H9 (cell line): ENCODE data around the gene CELF4. TPM values are rescaled to one million over a fixed set of nuclear protein-coding genes. Genes with fewer than 3 reads are reported as not detected.
A peak's percentile ranks its signal among the peaks of the same experiment; 100 is the strongest.

ENCODE experiments used
- DNase-seq: peaks from one replicate; pipeline ENCODE4 v3.0.0-alpha.2; 2017
- H2AFZ ChIP-seq: one replicate; pipeline ENCODE4 v1.6.1; 2013; ENCODE audit warnings: mild to moderate bottlenecking, low read length, control low read depth, moderate library complexity
- H2AK5ac ChIP-seq: 2 replicates; pipeline ENCODE4 v1.6.1; 2013; ENCODE audit warnings: low read length, control low read depth, mixed read lengths; ENCODE audit not compliant: insufficient read length
- H2BK120ac ChIP-seq: one replicate; pipeline ENCODE4 v1.6.1; 2013; ENCODE audit warnings: low read depth, mild to moderate bottlenecking, low read length, control low read depth, inconsistent platforms; ENCODE audit not compliant: poor library complexity, severe bottlenecking
- H2BK12ac ChIP-seq: 2 replicates; pipeline ENCODE4 v1.6.1; 2013; ENCODE audit warnings: low read length, control low read depth, mixed read lengths, low read depth; ENCODE audit not compliant: insufficient read length
- H2BK15ac ChIP-seq: 2 replicates; pipeline ENCODE4 v1.6.1; 2013; ENCODE audit warnings: low read depth, low read length, control low read depth
- H2BK20ac ChIP-seq: one replicate; pipeline ENCODE4 v1.6.1; 2013; ENCODE audit warnings: low read depth, mild to moderate bottlenecking, low read length, control low read depth, inconsistent platforms; ENCODE audit not compliant: poor library complexity, severe bottlenecking
- H2BK5ac ChIP-seq: 2 replicates; pipeline ENCODE4 v1.6.1; 2013; ENCODE audit warnings: low read length, control low read depth, mixed read lengths; ENCODE audit not compliant: insufficient read length
- H3K14ac ChIP-seq: 2 replicates; pipeline ENCODE4 v1.6.1; 2013; ENCODE audit warnings: low read length, control low read depth; ENCODE audit not compliant: insufficient read depth
- H3K18ac ChIP-seq: 2 replicates; pipeline ENCODE4 v1.6.1; 2013; ENCODE audit warnings: low read depth, mild to moderate bottlenecking, mixed read lengths, low read length, control low read depth; ENCODE audit not compliant: insufficient read length
- H3K23ac ChIP-seq: 2 replicates; pipeline ENCODE4 v1.6.1; 2013; ENCODE audit warnings: low read length, control low read depth, mixed read lengths, low read depth; ENCODE audit not compliant: insufficient read length
- H3K23me2 ChIP-seq: 2 replicates; pipeline ENCODE4 v1.6.1; 2013; ENCODE audit warnings: low read depth, mild to moderate bottlenecking, mixed read lengths, low read length, control low read depth; ENCODE audit not compliant: insufficient read length, poor library complexity, severe bottlenecking
- H3K27ac ChIP-seq: 2 replicates; pipeline ENCODE4 v1.5.1; 2013; ENCODE audit warnings: low read length, control low read depth, mixed read lengths, low read depth; ENCODE audit not compliant: insufficient read length
- H3K27me3 ChIP-seq: 2 replicates; pipeline ENCODE4 v1.6.1; 2013; ENCODE audit warnings: low read length, control low read depth, inconsistent platforms; ENCODE audit not compliant: insufficient read depth
- H3K4ac ChIP-seq: 2 replicates; pipeline ENCODE4 v1.6.1; 2013; ENCODE audit warnings: low read depth, mild to moderate bottlenecking, control low read depth, inconsistent platforms, low read length, moderate library complexity
- H3K4me1 ChIP-seq: 2 replicates; pipeline ENCODE4 v1.6.1; 2013; ENCODE audit warnings: low read length, control low read depth, inconsistent platforms; ENCODE audit not compliant: insufficient read depth
- H3K4me2 ChIP-seq: 2 replicates; pipeline ENCODE4 v1.6.1; 2013; ENCODE audit warnings: low read length, control low read depth, mixed read lengths; ENCODE audit not compliant: insufficient read length, insufficient read depth
- H3K56ac ChIP-seq: 2 replicates; pipeline ENCODE4 v1.6.1; 2013; ENCODE audit warnings: low read depth, mild to moderate bottlenecking, mixed read lengths, low read length, control low read depth; ENCODE audit not compliant: insufficient read length
- H3K79me1 ChIP-seq: 2 replicates; pipeline ENCODE4 v1.6.1; 2013; ENCODE audit warnings: low read depth, mild to moderate bottlenecking, moderate library complexity, low read length, control low read depth, inconsistent platforms; ENCODE audit not compliant: insufficient read depth, poor library complexity, severe bottlenecking
- H3K79me2 ChIP-seq: 2 replicates; pipeline ENCODE4 v1.6.1; 2013; ENCODE audit warnings: low read length, control low read depth, inconsistent platforms; ENCODE audit not compliant: insufficient read depth
- H3K9ac ChIP-seq: 2 replicates; pipeline ENCODE4 v1.6.1; 2013; ENCODE audit warnings: low read length, control low read depth, mixed read lengths; ENCODE audit not compliant: insufficient read length; ENCODE audit errors: extremely low read depth
- H3K9me3 ChIP-seq: one replicate; pipeline ENCODE4 v1.6.1; 2013; ENCODE audit warnings: low read depth, low read length, inconsistent platforms; ENCODE audit not compliant: control insufficient read depth
- H3T11ph ChIP-seq: one replicate; pipeline ENCODE4 v1.6.1; 2013; ENCODE audit warnings: mild to moderate bottlenecking, low read length, control low read depth, inconsistent platforms
- H4K20me1 ChIP-seq: one replicate; pipeline ENCODE4 v1.6.1; 2013; ENCODE audit not compliant: control insufficient read depth, insufficient read length, insufficient read depth
- H4K5ac ChIP-seq: 2 replicates; pipeline ENCODE4 v1.6.1; 2013; ENCODE audit warnings: low read depth, mild to moderate bottlenecking, mixed read lengths, low read length, control low read depth; ENCODE audit not compliant: insufficient read length
- H4K8ac ChIP-seq: replicated peaks from 2 replicates; pipeline ENCODE4 v1.6.1; 2013; ENCODE audit warnings: low read length, control low read depth, mixed read lengths, low read depth; ENCODE audit not compliant: insufficient read length
- H4K91ac ChIP-seq: 2 replicates; pipeline ENCODE4 v1.6.1; 2013; ENCODE audit warnings: low read depth, mild to moderate bottlenecking, moderate library complexity, mixed read lengths, low read length, control low read depth; ENCODE audit not compliant: insufficient read length
- H3K27ac Mint-ChIP-seq, 3 experiments: 2 replicates in 2 of 3; 3 replicates in 1 of 3; pipeline ENCODE4 v1.8.0; 2020 to 2021; ENCODE audit warnings: mixed read lengths in 3 of 3, mild to moderate bottlenecking in 1 of 3, moderate library complexity in 1 of 3
- H3K27me3 Mint-ChIP-seq: 2 replicates; pipeline ENCODE4 v1.8.0; 2021; ENCODE audit warnings: low read depth, mild to moderate bottlenecking, moderate library complexity, mixed read lengths
- H3K36me3 Mint-ChIP-seq, 3 experiments: 2 replicates in 2 of 3; 3 replicates in 1 of 3; pipeline ENCODE4 v1.8.0; 2020 to 2021; ENCODE audit warnings: low read depth in 3 of 3, mixed read lengths in 3 of 3; ENCODE audit not compliant: insufficient read depth in 1 of 3
- H3K4me1 Mint-ChIP-seq, 2 experiments: 2 replicates each; pipeline ENCODE4 v1.8.0; 2020; ENCODE audit warnings: mixed read lengths in 2 of 2
- H3K4me3 Mint-ChIP-seq, 2 experiments: 2 replicates in 1 of 2; 3 replicates in 1 of 2; pipeline ENCODE4 v1.8.0; 2020 to 2021; ENCODE audit warnings: mild to moderate bottlenecking in 2 of 2, mixed read lengths in 2 of 2, moderate library complexity in 1 of 2
- H3K9me3 Mint-ChIP-seq, 2 experiments: 2 replicates in 1 of 2; 3 replicates in 1 of 2; pipeline ENCODE4 v1.8.0; 2020; ENCODE audit warnings: mild to moderate bottlenecking in 2 of 2, mixed read lengths in 2 of 2, moderate library complexity in 1 of 2
- WGBS: extraction: QIAGEN DNeasy Blood & Tissue Kit; methylation state at CpG from one replicate; pipeline ENCODE4 v1.1.7; 2013; ENCODE audit warnings: missing lambda C conversion rate, low lambda C conversion rate, mixed read lengths; ENCODE audit not compliant: insufficient read length; ENCODE audit errors: extremely low coverage; 5-methylcytosine and 5-hydroxymethylcytosine counted together
- total RNA-seq: library from RNA; stranded (reverse); gene quantifications from 2 replicates; pipeline ENCODE4 v1.2.1, GENCODE V29; 2021
- TF ChIP-seq, protein P1 (sequence below): fragments of 200-600 bp; sonication (generic); conservative IDR thresholded peaks from 3 replicates; pipeline ENCODE4 v1.8.0; 2021; ENCODE audit warnings: antibody characterized with exemption, mild to moderate bottlenecking

The CELF4 gene
- total RNA-seq, 1 experiment from 2014 or later: 1.1 TPM

DNA sequence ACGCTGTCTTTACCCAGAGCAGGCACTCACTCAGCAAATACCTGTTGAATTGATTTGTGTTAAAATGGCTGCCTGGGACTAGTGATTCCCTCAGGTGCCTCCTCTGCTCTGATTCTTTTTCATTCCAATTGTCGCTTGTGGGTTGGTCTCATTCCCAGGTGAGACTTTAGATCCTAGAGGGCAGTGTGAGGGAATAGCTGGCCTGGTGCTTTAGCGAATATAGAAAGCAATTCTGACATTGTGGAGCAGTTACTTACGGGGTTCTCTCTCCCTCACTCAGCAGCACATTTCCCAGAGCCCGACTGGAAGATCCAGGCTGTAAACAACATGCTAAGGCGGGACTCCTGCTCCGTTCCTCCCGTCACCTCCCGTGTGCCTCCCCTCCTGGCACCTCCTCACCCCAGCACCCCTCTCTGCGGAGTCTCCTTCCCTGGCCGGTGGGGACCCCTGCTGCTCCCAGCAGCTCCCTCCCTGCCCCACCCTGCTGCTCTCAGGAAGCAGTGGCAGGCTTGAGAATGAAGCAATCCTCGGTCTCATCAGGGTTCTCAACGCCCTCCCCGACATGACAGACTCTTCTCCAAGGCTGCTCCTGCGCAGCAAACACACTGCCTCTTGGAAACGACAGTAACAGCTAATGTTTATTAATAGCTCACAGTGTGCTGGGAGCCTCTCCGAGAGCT, 26.9 kb downstream of the CELF4 start:
- Histone ChIP-seq H4K20me1 (no peaks in the 10 kb centered on the region), H3K27ac (no peak overlapping the region), H2BK12ac (no peak overlapping the region), H3K4me2 (peak overlapping the region; percentile 69), H3K23me2 (peaks cover 4% of the 10 kb centered on the region), H2BK120ac (no peak overlapping the region), H4K8ac (no peak overlapping the region), H3K79me1 (no peaks in the 10 kb centered on the region), H3K9me3 (no peaks in the 10 kb centered on the region), H3K4ac (no peak overlapping the region), H3K79me2 (no peaks in the 10 kb centered on the region), H3T11ph (peak overlapping the region; percentile 20), H3K23ac (no peak overlapping the region), H4K5ac (peak overlapping the region; percentile 53), H3K4me1 (peaks cover 3% of the 10 kb centered on the region; the same call in 1 of the 2 replicates), H3K27me3 (no peaks in the 10 kb centered on the region; the same call in 1 of the 2 replicates), H3K9ac (peak overlapping the region; percentile 15), H3K56ac (no peak overlapping the region), H3K14ac (peak overlapping the region; percentile 70), H2BK5ac (no peak overlapping the region), H2AFZ (peak overlapping the region; percentile 88), H2AK5ac (no peak overlapping the region), H2BK15ac (no peak overlapping the region), H4K91ac (peak overlapping the region; percentile 25), H3K18ac (peak overlapping the region; percentile 61), H2BK20ac (no peak overlapping the region)
- no CpG with 5 or more reads among the region's 17 CpGs for WGBS
- Mint-ChIP-seq H3K36me3 (no peaks in the 10 kb centered on the region), H3K4me1 (peaks cover 30 to 53% of the 10 kb centered on the region in 2 experiments), H3K27me3 (peaks cover 50% of the 10 kb centered on the region), H3K27ac (peak overlapping the region in 2 of 3 experiments; percentile 22 to 91; a peak in 4 of 7 replicates), H3K4me3 (peak overlapping the region; percentile 40 to 73), H3K9me3 (no peaks in the 10 kb centered on the region)
- TF ChIP-seq, protein P1, sequence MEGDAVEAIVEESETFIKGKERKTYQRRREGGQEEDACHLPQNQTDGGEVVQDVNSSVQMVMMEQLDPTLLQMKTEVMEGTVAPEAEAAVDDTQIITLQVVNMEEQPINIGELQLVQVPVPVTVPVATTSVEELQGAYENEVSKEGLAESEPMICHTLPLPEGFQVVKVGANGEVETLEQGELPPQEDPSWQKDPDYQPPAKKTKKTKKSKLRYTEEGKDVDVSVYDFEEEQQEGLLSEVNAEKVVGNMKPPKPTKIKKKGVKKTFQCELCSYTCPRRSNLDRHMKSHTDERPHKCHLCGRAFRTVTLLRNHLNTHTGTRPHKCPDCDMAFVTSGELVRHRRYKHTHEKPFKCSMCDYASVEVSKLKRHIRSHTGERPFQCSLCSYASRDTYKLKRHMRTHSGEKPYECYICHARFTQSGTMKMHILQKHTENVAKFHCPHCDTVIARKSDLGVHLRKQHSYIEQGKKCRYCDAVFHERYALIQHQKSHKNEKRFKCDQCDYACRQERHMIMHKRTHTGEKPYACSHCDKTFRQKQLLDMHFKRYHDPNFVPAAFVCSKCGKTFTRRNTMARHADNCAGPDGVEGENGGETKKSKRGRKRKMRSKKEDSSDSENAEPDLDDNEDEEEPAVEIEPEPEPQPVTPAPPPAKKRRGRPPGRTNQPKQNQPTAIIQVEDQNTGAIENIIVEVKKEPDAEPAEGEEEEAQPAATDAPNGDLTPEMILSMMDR: no peak
- DNase-seq: no peak
